HG03045 (cell line): ENCODE measurements around the gene GPR143.
"Not testable (repeated sequence)": the region's sequence is repeated elsewhere in the genome, so short reads cannot be mapped to it uniquely, and the experiment has no call there.

Source experiments
- ATAC-seq: cut with Tn5 transposase; IDR thresholded peaks from one replicate; pipeline ENCODE4 v1.9.1; 2021; ENCODE audit warnings: mild to moderate bottlenecking, moderate library complexity; ENCODE audit not compliant: unreplicated experiment

GPR143 gene

GRCh38 chrX:9770319-9770718, 4.7 kb upstream of the GPR143 start:
- no peak for ATAC-seq

GRCh38 chrX:9768321-9768839, 2.7 kb upstream of the GPR143 start:
- ATAC-seq, result not testable (repeated sequence)

GRCh38 chrX:9767375-9767774, 1.7 kb upstream of the GPR143 start:
- no peak for ATAC-seq

GRCh38 chrX:9765072-9765736, 443 bp downstream of the GPR143 start:
- ATAC-seq, result no peak

- no peak for ATAC-seq
Measured at GRCh38 chrX:9759337-9759736, 6.3 kb downstream of the GPR143 start.

GRCh38 chrX:9758021-9758638, 7.5 kb downstream of the GPR143 start:
- no peak for ATAC-seq

GRCh38 chrX:9757366-9757765, 8.3 kb downstream of the GPR143 start:
- no peak for ATAC-seq

GRCh38 chrX:9749146-9749692, 16.4 kb downstream of the GPR143 start:
- ATAC-seq, result no peak

- no peak for ATAC-seq
Measured at GRCh38 chrX:9747644-9748043, 18.0 kb downstream of the GPR143 start.

- ATAC-seq, result no peak
Measured at GRCh38 chrX:9746148-9746888, 19.3 kb downstream of the GPR143 start.

- ATAC-seq, result no peak
Measured at GRCh38 chrX:9745417-9746115, 20.1 kb downstream of the GPR143 start.

GRCh38 chrX:9739130-9739529, 26.5 kb downstream of the GPR143 start:
- no peak for ATAC-seq

- ATAC-seq, result no peak
Measured at GRCh38 chrX:9738151-9738550, 27.5 kb downstream of the GPR143 start.

GRCh38 chrX:9737363-9737762, 28.3 kb downstream of the GPR143 start:
- no peak for ATAC-seq

GRCh38 chrX:9730752-9731151, 34.9 kb downstream of the GPR143 start:
- ATAC-seq, result no peak

GRCh38 chrX:9730078-9730477, 35.6 kb downstream of the GPR143 start:
- ATAC-seq, result no peak

- ATAC-seq, result no peak
Measured at GRCh38 chrX:9729171-9729885, 36.3 kb downstream of the GPR143 start.

GRCh38 chrX:9728261-9728660, 37.4 kb downstream of the GPR143 start:
- ATAC-seq, result no peak

GRCh38 chrX:9724711-9725110, 40.9 kb downstream of the GPR143 start:
- ATAC-seq, result no peak

- ATAC-seq, result no peak
Measured at GRCh38 chrX:9717376-9717775, 48.3 kb downstream of the GPR143 start.
